ENCODE results near the gene DOCK6. TPM values are rescaled to one million over a fixed set of nuclear protein-coding genes. Genes with fewer than 3 reads are reported as not detected.
A peak's percentile ranks its signal among the peaks of the same experiment; 100 is the strongest.

Gene DOCK6
- total and polyA plus RNA-seq, 10 of the 15 experiments (the other 5 are each of a cell fraction or from before 2014, with no cell fraction given), result 0.76 to 24.8 (median 4.7) TPM

- TF ChIP-seq FOXM1 (IDR thresholded peaks at IDR 0.05; ENCODE audit: low read depth, low read length), result no peak
- no peak for TF ChIP-seq MTA2 (IDR thresholded peaks at IDR 0.05; ENCODE audit: low read depth)
- TF ChIP-seq MYB (IDR thresholded peaks at IDR 0.05; ENCODE audit: borderline replicate concordance, low read depth, low read length), result no peak
- no peak for TF ChIP-seq MEF2A (IDR thresholded peaks at IDR 0.05; ENCODE audit: insufficient read depth, low read depth, low read length)
Measured at GRCh38 chr19:11171144-11171543, 91.2 kb downstream of the DOCK6 start (continued).

GRCh38 chr19:11169896-11170678, 92.2 kb downstream of the DOCK6 start:
- in situ Hi-C loops (cut with MboI) (no loop called here), intact Hi-C loops (cut with micrococcal nuclease; ENCODE audit: unreplicated experiment) (no loop called here)
- Histone ChIP-seq H3K4me3 (no peak overlapping the region), H3K79me2 (ENCODE audit: control insufficient read depth, insufficient read depth, low read length) (no peaks in the 10 kb centered on the region), H2AFZ (ENCODE audit: control insufficient read depth, low read depth, low read length) (no peak overlapping the region), H3K36me3 (ENCODE audit: control insufficient read depth in 2 of 2, insufficient read depth in 2 of 2, low read length in 1 of 2) (peaks cover 0 to 6% of the 10 kb centered on the region in 2 experiments; a peak in 2 of 4 replicates), H3K9me3 (replicated peaks; ENCODE audit: control insufficient read depth, insufficient read depth, low read length) (no peaks in the 10 kb centered on the region), H3K27me3 (replicated peaks in 1 of 2; ENCODE audit: control insufficient read depth in 2 of 2, insufficient read depth in 2 of 2, low read length in 1 of 2) (no peaks in the 10 kb centered on the region), H3K4me2 (ENCODE audit: control insufficient read depth, insufficient read depth) (no peak overlapping the region), H3K9ac (ENCODE audit: control insufficient read depth, insufficient read depth, low read length) (no peak overlapping the region), H4K20me1 (ENCODE audit: control insufficient read depth, insufficient read depth) (no peaks in the 10 kb centered on the region), H3K27ac (ENCODE audit: control insufficient read depth, insufficient read depth) (no peak overlapping the region), H3K4me1 (ENCODE audit: control insufficient read depth, insufficient read depth, low read length) (no peaks in the 10 kb centered on the region)
- no peak for FAIRE-seq
- no TSS peak for BruUV-seq (replicated peaks)
- SMC1A ChIA-PET (ENCODE audit: uncharacterized antibody, unreplicated experiment), result no interaction called here
- no peak for ATAC-seq
- CTCF ChIA-PET, result no interaction called here
- TF ChIP-seq BHLHE40 (IDR thresholded peaks at IDR 0.05; ENCODE audit: borderline replicate concordance in 1 of 2, low read depth in 2 of 2, low read length in 1 of 2), result no peak
- 87% methylated on average over 31 of the region's 31 CpGs for WGBS (ENCODE audit: insufficient coverage, insufficient replicate concordance, low lambda C conversion rate, missing lambda C conversion rate)
- RAD21 ChIA-PET (ENCODE audit: unreplicated experiment), result no interaction called here
- POLR2A ChIA-PET, result no interaction called here
- DNase-seq (ENCODE audit: low read depth, low spot score), result no peak

GRCh38 chr19:11168568-11168967, 93.8 kb downstream of the DOCK6 start:
- Histone ChIP-seq H3K9ac (ENCODE audit: control insufficient read depth, insufficient read depth, low read length) (no peak overlapping the region), H3K79me2 (ENCODE audit: control insufficient read depth, insufficient read depth, low read length) (no peaks in the 10 kb centered on the region), H3K4me2 (ENCODE audit: control insufficient read depth, insufficient read depth) (no peak overlapping the region), H3K9me3 (replicated peaks; ENCODE audit: control insufficient read depth, insufficient read depth, low read length) (no peaks in the 10 kb centered on the region), H3K4me1 (ENCODE audit: control insufficient read depth, insufficient read depth, low read length) (no peaks in the 10 kb centered on the region), H3K27me3 (replicated peaks in 1 of 2; ENCODE audit: control insufficient read depth in 2 of 2, insufficient read depth in 2 of 2, low read length in 1 of 2) (no peaks in the 10 kb centered on the region), H3K27ac (ENCODE audit: control insufficient read depth, insufficient read depth) (no peak overlapping the region), H4K20me1 (ENCODE audit: control insufficient read depth, insufficient read depth) (no peaks in the 10 kb centered on the region), H3K4me3 (no peak overlapping the region), H3K36me3 (ENCODE audit: control insufficient read depth in 2 of 2, insufficient read depth in 2 of 2, low read length in 1 of 2) (peaks cover 0 to 4% of the 10 kb centered on the region in 2 experiments; a peak in 2 of 4 replicates), H2AFZ (ENCODE audit: control insufficient read depth, low read depth, low read length) (no peak overlapping the region)
- in situ Hi-C loops (cut with MboI), result no loop called here
- ChIA-PET RAD21 (ENCODE audit: unreplicated experiment) (no interaction called here), POLR2A (no interaction called here), CTCF (no interaction called here), SMC1A (ENCODE audit: uncharacterized antibody, unreplicated experiment) (no interaction called here)
- peak; percentile 74 for ATAC-seq
- no peak for DNase-seq (ENCODE audit: low read depth, low spot score)
- no TSS peak for BruUV-seq (replicated peaks)
- WGBS (ENCODE audit: insufficient coverage, insufficient replicate concordance, low lambda C conversion rate, missing lambda C conversion rate), result 3% methylated on average over 7 of the region's 7 CpGs
- FAIRE-seq, result no peak
- intact Hi-C loops (cut with micrococcal nuclease; ENCODE audit: unreplicated experiment), result no loop called here
- TF ChIP-seq EZH2 (IDR thresholded peaks at IDR 0.05; ENCODE audit: borderline replicate concordance, control insufficient read depth, low read depth, low read length) (no peak), E4F1 (IDR thresholded peaks at IDR 0.05; ENCODE audit: borderline replicate concordance, partially characterized antibody) (no peak), MLLT1 (IDR thresholded peaks at IDR 0.05) (no peak), SUZ12 (IDR thresholded peaks at IDR 0.05; ENCODE audit: unreplicated experiment) (no peak), SREBF2 (IDR thresholded peaks at IDR 0.05; ENCODE audit: low read length) (no peak), CHD2 (IDR thresholded peaks at IDR 0.05; ENCODE audit: borderline replicate concordance, low read depth, low read length) (no peak)
